HG03060 (cell line): ENCODE results near the gene KIF3C.

ENCODE experiments used
- ATAC-seq: cut with Tn5 transposase; IDR thresholded peaks from one replicate; pipeline ENCODE4 v1.9.1; 2021; ENCODE audit warnings: low read depth, moderate number of reproducible peaks; ENCODE audit not compliant: unreplicated experiment

The KIF3C gene

DNA sequence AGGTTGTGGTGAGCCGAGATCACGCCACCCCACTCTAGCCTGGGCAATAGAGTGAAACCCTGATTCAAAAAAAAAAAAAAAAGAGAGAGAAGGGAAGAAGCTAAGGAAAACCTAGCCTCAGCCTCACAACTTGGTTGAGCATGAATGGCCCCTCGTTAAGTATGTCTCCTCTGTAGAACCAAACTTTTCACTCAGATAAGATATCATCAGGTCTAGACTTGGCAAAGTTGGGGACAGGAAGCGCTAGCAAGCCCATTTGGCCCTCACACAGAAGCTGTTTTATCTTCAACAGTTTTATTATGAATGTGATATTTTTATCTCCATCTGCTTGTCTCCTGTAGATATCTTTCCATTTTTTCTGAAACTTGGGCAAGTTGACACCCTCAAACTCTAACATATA, 100.5 kb downstream of the KIF3C start:
- ATAC-seq, result no peak

GRCh38 chr2:25879133-25879730, 103.1 kb downstream of the KIF3C start:
- ATAC-seq, result no peak

GRCh38 chr2:25878361-25879132, 103.8 kb downstream of the KIF3C start, which contains the start of gene ASXL2:
Gene ASXL2, minus strand, starts transcription at chr2:25878487. Its CDS starts 265 bp downstream, at chr2:25878222.
- ATAC-seq, result peak; percentile 78

GRCh38 chr2:25877431-25878360, 104.6 kb downstream of the KIF3C start:
- no peak for ATAC-seq
